IPS-NIHi7 (cell line): ENCODE results near the gene MCM3.

Experiments used
- DNase-seq: peaks from one replicate; pipeline ENCODE4 v3.0.0; 2012; ENCODE audit warnings: mixed read lengths; ENCODE audit errors: extremely low spot score

Gene MCM3

GRCh38 chr6:52284460-52285176 is at the start of gene MCM3:
Gene MCM3 (minus strand): TSS chr6:52284742. CDS start chr6:52284674, 68 bp downstream.
- peak; percentile 95 for DNase-seq

GRCh38 chr6:52333840-52334200 is 49.3 kb upstream of the MCM3 start:
- no peak for DNase-seq

- no peak for DNase-seq
Observed at GRCh38 chr6:52331793-52332457, 47.4 kb upstream of the MCM3 start.

- DNase-seq = no peak
Observed at GRCh38 chr6:52330470-52330869, 45.9 kb upstream of the MCM3 start.

GRCh38 chr6:52328729-52329128 is 44.2 kb upstream of the MCM3 start:
- DNase-seq = no peak

- no peak for DNase-seq
Observed at GRCh38 chr6:52328303-52328662, 43.7 kb upstream of the MCM3 start.

GRCh38 chr6:52326540-52327364 is 42.2 kb upstream of the MCM3 start:
- no peak for DNase-seq

- DNase-seq = peak; percentile 76
Observed at GRCh38 chr6:52325695-52326471, 41.3 kb upstream of the MCM3 start.

GRCh38 chr6:52324189-52324588 is 39.6 kb upstream of the MCM3 start:
- DNase-seq = no peak

- no peak for DNase-seq
Observed at GRCh38 chr6:52317841-52318581, 33.5 kb upstream of the MCM3 start.

GRCh38 chr6:52317211-52317610 is 32.7 kb upstream of the MCM3 start:
- no peak for DNase-seq

GRCh38 chr6:52314752-52315151 is 30.2 kb upstream of the MCM3 start:
- DNase-seq = no peak

GRCh38 chr6:52312461-52312860 is 27.9 kb upstream of the MCM3 start:
- no peak for DNase-seq

- no peak for DNase-seq
Observed at GRCh38 chr6:52310932-52311331, 26.4 kb upstream of the MCM3 start.

- no peak for DNase-seq
Observed at GRCh38 chr6:52307900-52308372, 23.4 kb upstream of the MCM3 start.

GRCh38 chr6:52306972-52307870 is 22.7 kb upstream of the MCM3 start:
- DNase-seq = peak; percentile 63

- no peak for DNase-seq
Observed at GRCh38 chr6:52305948-52306767, 21.6 kb upstream of the MCM3 start.

- DNase-seq = no peak
Observed at GRCh38 chr6:52305411-52305810, 20.9 kb upstream of the MCM3 start.

- DNase-seq = no peak
Observed at GRCh38 chr6:52304983-52305390, 20.4 kb upstream of the MCM3 start.
